GM23248 (cell line): ENCODE measurements around the gene KDM1B. TPM values are rescaled to one million over a fixed set of nuclear protein-coding genes. Genes with fewer than 3 reads are reported as not detected.
A peak's percentile ranks its signal among the peaks of the same experiment; 100 is the strongest.

ENCODE experiments used
- DNase-seq: peaks from one replicate; pipeline ENCODE4 v3.0.0-alpha.2; 2015
- H2AFZ ChIP-seq: fragments of 200-600 bp; sonication (generic); 2 replicates; pipeline ENCODE4 v1.6.1; 2016; ENCODE audit warnings: antibody characterized with exemption
- H3F3A ChIP-seq: fragments of 200-600 bp; sonication (generic); 2 replicates; pipeline ENCODE4 v1.6.1; 2016; ENCODE audit warnings: mild to moderate bottlenecking, antibody characterized with exemption, mixed run types; ENCODE audit not compliant: insufficient read depth
- H3K27ac ChIP-seq: fragments of 200-600 bp; sonication (generic); 2 replicates; pipeline ENCODE4 v1.5.1; 2016; ENCODE audit warnings: mild to moderate bottlenecking
- H3K27me3 ChIP-seq: fragments of 200-600 bp; sonication (generic); replicated peaks from 2 replicates; pipeline ENCODE4 v1.6.1; 2016; ENCODE audit warnings: mild to moderate bottlenecking; ENCODE audit not compliant: insufficient read depth
- H3K36me3 ChIP-seq: fragments of 200-600 bp; sonication (generic); 2 replicates; pipeline ENCODE4 v1.6.1; 2016; ENCODE audit warnings: low read depth, mild to moderate bottlenecking
- H3K4me1 ChIP-seq: fragments of 200-600 bp; sonication (generic); 2 replicates; pipeline ENCODE4 v1.6.1; 2016; ENCODE audit warnings: mild to moderate bottlenecking; ENCODE audit not compliant: insufficient read depth
- H3K4me2 ChIP-seq: fragments of 200-600 bp; sonication (generic); one replicate; pipeline ENCODE4 v1.6.1; 2016; ENCODE audit warnings: mild to moderate bottlenecking; ENCODE audit not compliant: unreplicated experiment
- H3K4me3 ChIP-seq: fragments of 200-600 bp; sonication (generic); 2 replicates; pipeline ENCODE4 v1.5.1; 2016; ENCODE audit warnings: mild to moderate bottlenecking
- H3K79me2 ChIP-seq: fragments of 200-600 bp; sonication (generic); 2 replicates; pipeline ENCODE4 v1.6.1; 2016; ENCODE audit warnings: mild to moderate bottlenecking; ENCODE audit not compliant: insufficient read depth
- H3K9ac ChIP-seq: fragments of 200-600 bp; sonication (generic); 2 replicates; pipeline ENCODE4 v1.6.1; 2016; ENCODE audit warnings: mild to moderate bottlenecking
- H3K9me2 ChIP-seq: fragments of 200-600 bp; sonication (generic); 2 replicates; pipeline ENCODE4 v1.6.1; 2016; ENCODE audit warnings: mixed run types, mild to moderate bottlenecking, moderate library complexity; ENCODE audit not compliant: insufficient read depth
- H3K9me3 ChIP-seq: fragments of 200-600 bp; sonication (generic); one replicate; pipeline ENCODE4 v1.6.1; 2017; ENCODE audit warnings: low read depth
- H4K20me1 ChIP-seq: fragments of 200-600 bp; sonication (generic); 2 replicates; pipeline ENCODE4 v1.6.0; 2016; ENCODE audit not compliant: insufficient read depth
- EZH2 ChIP-seq: fragments of 200-600 bp; sonication (generic); IDR thresholded peaks from 2 replicates; pipeline ENCODE4 v1.6.1; 2018; ENCODE audit warnings: antibody characterized with exemption, mild to moderate bottlenecking; ENCODE audit not compliant: insufficient read depth, poor library complexity, severe bottlenecking
- EZH2phosphoT487 ChIP-seq: fragments of 200-600 bp; sonication (generic); IDR thresholded peaks from 2 replicates; pipeline ENCODE4 v1.6.1; 2018; ENCODE audit warnings: antibody characterized with exemption, moderate library complexity, mild to moderate bottlenecking, low read depth; ENCODE audit not compliant: insufficient read depth
- WGBS, 2 experiments: methylation state at CpG; one replicate each; pipeline ENCODE4 v1.1.6; 2015 to 2017; ENCODE audit warnings: low lambda C conversion rate in 2 of 2, low coverage in 1 of 2; ENCODE audit errors: missing lambda C conversion rate in 2 of 2; 5-methylcytosine and 5-hydroxymethylcytosine counted together
- in situ Hi-C: fragments of 300-500 bp; cut with MboI; formaldehyde crosslinking; loops from 2 replicates; pipeline ENCODE4 v1.15.0; 2020
- polyA plus RNA-seq: library from polyadenylated mRNA; unstranded; fragments of >200 nt; fragmentation: Nextera tagmentation; extraction: Ambion mirVana; gene quantifications from 2 replicates; pipeline ENCODE4 v1.2.1, GENCODE V29; 2016
- total RNA-seq: library from RNA; depleted of rRNA; stranded (reverse); fragments of >200 nt; shearing (Covaris generic); gene quantifications from 2 replicates; pipeline ENCODE4 v1.2.3, GENCODE V29; 2014

KDM1B gene
- total and polyA plus RNA-seq, 2 experiments from 2014 or later, result 10.2 to 16.0 TPM

GRCh38 chr6:18118330-18118729, 36.9 kb upstream of the KDM1B start:
- Histone ChIP-seq H3K27ac (no peak overlapping the region), H3K79me2 (no peaks in the 10 kb centered on the region), H3F3A (no peaks in the 10 kb centered on the region), H3K27me3 (no peaks in the 10 kb centered on the region), H4K20me1 (no peaks in the 10 kb centered on the region), H3K4me3 (no peak overlapping the region), H3K9me2 (no peaks in the 10 kb centered on the region), H2AFZ (no peak overlapping the region), H3K9me3 (no peaks in the 10 kb centered on the region), H3K4me2 (no peak overlapping the region), H3K9ac (no peak overlapping the region), H3K4me1 (peaks cover 6% of the 10 kb centered on the region), H3K36me3 (no peaks in the 10 kb centered on the region)
- 24 to 28% methylated on average over 3 of the region's 3 CpGs for WGBS, 2 experiments
- in situ Hi-C loops, result no loop called here
- no peak for TF ChIP-seq EZH2phosphoT487
- TF ChIP-seq EZH2, result no peak
- DNase-seq, result peak; percentile 40

- WGBS, 2 experiments, result 71 to 72% methylated on average over 5 of the region's 5 CpGs
- H3K79me2 ChIP-seq, result no peaks in the 10 kb centered on the region
- H3K9me2 ChIP-seq, result no peaks in the 10 kb centered on the region
- H3K4me1 ChIP-seq, result peaks cover 6% of the 10 kb centered on the region
- H2AFZ ChIP-seq, result no peak overlapping the region
- TF ChIP-seq EZH2phosphoT487 (no peak), EZH2 (no peak)
- no peak for DNase-seq
- H3K4me3 ChIP-seq, result no peak overlapping the region
- in situ Hi-C loops, result no loop called here
- no peaks in the 10 kb centered on the region for H3K27me3 ChIP-seq
- no peak overlapping the region for H3K9ac ChIP-seq
- no peaks in the 10 kb centered on the region for H3K36me3 ChIP-seq
- H3K27ac ChIP-seq, result no peak overlapping the region
- no peaks in the 10 kb centered on the region for H3F3A ChIP-seq
- no peaks in the 10 kb centered on the region for H3K9me3 ChIP-seq
- H4K20me1 ChIP-seq, result no peaks in the 10 kb centered on the region
- no peak overlapping the region for H3K4me2 ChIP-seq
Measured at GRCh38 chr6:18119236-18119635, 36.0 kb upstream of the KDM1B start.

GRCh38 chr6:18121580-18122127, 33.6 kb upstream of the KDM1B start:
- Histone ChIP-seq H3K9ac (peak overlapping the region; percentile 73; the same call in 1 of the 2 replicates), H3K36me3 (no peaks in the 10 kb centered on the region), H3K27me3 (no peaks in the 10 kb centered on the region), H3K9me3 (no peaks in the 10 kb centered on the region), H3K4me2 (peak overlapping the region; percentile 73), H4K20me1 (no peaks in the 10 kb centered on the region), H3F3A (no peaks in the 10 kb centered on the region), H3K9me2 (no peaks in the 10 kb centered on the region), H3K4me1 (peaks cover 11% of the 10 kb centered on the region), H3K27ac (no peak overlapping the region), H3K4me3 (peak overlapping the region; percentile 63; the same call in 1 of the 2 replicates), H2AFZ (peak overlapping the region; percentile 99), H3K79me2 (no peaks in the 10 kb centered on the region)
- WGBS, 2 experiments, result 84 to 89% methylated on average over 19 of the region's 19 CpGs
- in situ Hi-C loops, result loop anchor here (10.0 kb wide), 2 partner anchors 127 to 277 kb away; no protein-coding TSS in a partner anchor
- no peak for TF ChIP-seq EZH2
- no peak for DNase-seq

- H3K9me2 ChIP-seq, result no peaks in the 10 kb centered on the region
- H3K27me3 ChIP-seq, result no peaks in the 10 kb centered on the region
- peak within 1 kb of the TSS; percentile 73 for H3K4me2 ChIP-seq
- no peak within 1 kb of the TSS for H3K27ac ChIP-seq
- H3K9me3 ChIP-seq, result no peaks in the 10 kb centered on the region
- TF ChIP-seq EZH2phosphoT487 (no peak), EZH2 (no peak)
- H3K4me3 ChIP-seq, result peak within 1 kb of the TSS; percentile 63
- H3K36me3 ChIP-seq, result no peaks in the 10 kb centered on the region
- H4K20me1 ChIP-seq, result no peaks in the 10 kb centered on the region
- WGBS, 2 experiments, result 14 to 16% methylated on average over 57 to 74 of the region's 82 CpGs
- peak within 1 kb of the TSS; percentile 99 for H2AFZ ChIP-seq
- in situ Hi-C loops, result loop anchor here (10.0 kb wide), 2 partner anchors 128 to 278 kb away; no protein-coding TSS in a partner anchor
- H3K4me1 ChIP-seq, result peaks cover 11% of the 10 kb centered on the region
- DNase-seq, result peak; percentile 97
- peak within 1 kb of the TSS; percentile 73 for H3K9ac ChIP-seq
- H3F3A ChIP-seq, result no peaks in the 10 kb centered on the region
- no peaks in the 10 kb centered on the region for H3K79me2 ChIP-seq
Measured at GRCh38 chr6:18122128-18123093, 32.8 kb upstream of the KDM1B start, which contains the start of gene NHLRC1. Gene NHLRC1, minus strand, starts transcription at chr6:18122677. Its CDS starts 71 bp downstream, at chr6:18122606.
